HCT116 (cell line): ENCODE results near the gene HECW1. TPM values are rescaled to one million over a fixed set of nuclear protein-coding genes. Genes with fewer than 3 reads are reported as not detected.

Experiments used
- ATAC-seq: fragments of 200-7000 bp; cut with Tn5 transposase; 2 replicates; pipeline ENCODE4 v1.9.1; 2020; ENCODE audit warnings: mild to moderate bottlenecking, moderate library complexity
- BruUV-seq: library from RNA; stranded (reverse); fragments of 400-500 nt; replicated peaks from 2 replicates; lab custom pipeline; 2021; lab: Mats Ljungman, UMichigan
- CTCF ChIA-PET: fragments of 300-600 bp; sonication (Branson Sonifier 250); formaldehyde crosslinking; loops from one replicate; lab custom pipeline; 2021; ENCODE audit warnings: antibody characterized with exemption; lab: Charles Lee
- POLR2A ChIA-PET: fragments of 300-600, 350-600 bp; sonication (Branson Sonifier 250); formaldehyde crosslinking; loops from one replicate; lab custom pipeline; 2021; ENCODE audit warnings: antibody characterized with exemption; lab: Charles Lee
- RAD21 ChIA-PET, 2 experiments: fragments of 300-600 bp; sonication (Branson Sonifier 250); formaldehyde crosslinking; loops; one replicate each; lab custom pipeline; 2023; ENCODE audit warnings: low total read pairs in 2 of 2; ENCODE audit not compliant: uncharacterized antibody in 2 of 2, unreplicated experiment in 2 of 2, low non-redundant PET in 1 of 2; lab: Charles Lee
- DNase-seq: peaks from one replicate; pipeline ENCODE4 v3.0.0-alpha.2; 2010; ENCODE audit warnings: low read depth, low spot score
- H2AFZ ChIP-seq: fragments of 200-600 bp; shearing (Covaris generic), sonication (generic); 2 replicates; pipeline ENCODE4 v1.6.1; 2017; ENCODE audit warnings: low read depth, mixed run types, mixed read lengths, antibody characterized with exemption, low read length; ENCODE audit not compliant: poor library complexity, severe bottlenecking
- H3K27ac ChIP-seq: 2 replicates; pipeline ENCODE4 v1.5.1; 2012; ENCODE audit warnings: low read depth, low read length
- H3K27me3 ChIP-seq: fragments of 200-600 bp; sonication (generic); 2 replicates; pipeline ENCODE4 v1.6.1; 2016; ENCODE audit warnings: mixed run types, low read length, mixed read lengths; ENCODE audit not compliant: insufficient read depth
- H3K36me3 ChIP-seq, 2 experiments: fragments of 200-500 bp in 1 of 2; fragments of 200-600 bp in 1 of 2; sonication (Bioruptor generic) in 1 of 2; sonication (generic) in 1 of 2; 2 replicates each; pipeline versions ENCODE4 v1.5.1 to v1.6.1; 2014 to 2016; ENCODE audit warnings: low read length in 2 of 2, inconsistent platforms in 1 of 2, mixed read lengths in 1 of 2, mixed run types in 1 of 2; ENCODE audit not compliant: insufficient read depth in 2 of 2, control insufficient read depth in 1 of 2
- H3K4me1 ChIP-seq, 2 experiments: fragments of 200-600 bp in 1 of 2; sonication (generic) in 1 of 2; 2 replicates each; pipeline versions ENCODE4 v1.5.1 to v1.6.1; 2012 to 2017; ENCODE audit warnings: low read length in 2 of 2, inconsistent platforms in 1 of 2, mild to moderate bottlenecking in 1 of 2, mixed read lengths in 1 of 2, mixed run types in 1 of 2, moderate library complexity in 1 of 2; ENCODE audit not compliant: insufficient read depth in 2 of 2, control insufficient read depth in 1 of 2
- H3K4me2 ChIP-seq: fragments of 200-600 bp; sonication (generic); 2 replicates; pipeline ENCODE4 v1.6.1; 2017; ENCODE audit warnings: mixed run types, low read length, mixed read lengths
- H3K4me3 ChIP-seq, 2 experiments: fragments of 200-600 bp in 1 of 2; sonication (generic) in 1 of 2; replicated peaks in 1 of 2; 2 replicates each; pipeline ENCODE4 v1.5.1; 2011 to 2016; ENCODE audit warnings: low read length in 2 of 2, control low read depth in 1 of 2, low read depth in 1 of 2, mild to moderate bottlenecking in 1 of 2, mixed read lengths in 1 of 2, mixed run types in 1 of 2
- H3K79me2 ChIP-seq: fragments of 200-600 bp; sonication (generic); 2 replicates; pipeline ENCODE4 v1.6.1; 2017; ENCODE audit warnings: mild to moderate bottlenecking, mixed run types, low read length, moderate library complexity, mixed read lengths; ENCODE audit not compliant: insufficient read depth
- H3K9ac ChIP-seq: fragments of 200-600 bp; sonication (generic); 2 replicates; pipeline ENCODE4 v1.6.1; 2016; ENCODE audit warnings: low read length, mixed read lengths
- H3K9me2 ChIP-seq: fragments of 200-600 bp; sonication (generic), shearing (Covaris generic); 2 replicates; pipeline ENCODE4 v1.6.1; 2017; ENCODE audit warnings: mixed run types, mild to moderate bottlenecking, moderate library complexity; ENCODE audit not compliant: insufficient read depth
- H3K9me3 ChIP-seq, 2 experiments: fragments of 200-500 bp in 1 of 2; fragments of 200-600 bp in 1 of 2; sonication (Bioruptor generic) in 1 of 2; sonication (generic) in 1 of 2; 2 replicates each; pipeline ENCODE4 v1.6.1; 2014 to 2017; ENCODE audit warnings: low read length in 2 of 2, mixed read lengths in 2 of 2, inconsistent platforms in 1 of 2, low read depth in 1 of 2, mild to moderate bottlenecking in 1 of 2, mixed run types in 1 of 2, moderate library complexity in 1 of 2; ENCODE audit not compliant: control insufficient read depth in 1 of 2, insufficient read depth in 1 of 2
- H4K20me1 ChIP-seq: fragments of 200-600 bp; sonication (generic), shearing (Covaris generic); 2 replicates; pipeline ENCODE4 v1.6.1; 2017; ENCODE audit warnings: mixed run types, mild to moderate bottlenecking, moderate library complexity; ENCODE audit not compliant: insufficient read depth
- ATF3 ChIP-seq: IDR thresholded peaks from 2 replicates; pipeline ENCODE4 v1.6.1; 2012
- CEBPB ChIP-seq: IDR thresholded peaks from 2 replicates; pipeline ENCODE4 v1.6.1; 2012; ENCODE audit warnings: low read depth
- CTCF ChIP-seq, 3 experiments: fragments of 200-600 bp in 1 of 3; sonication (generic) in 1 of 3; IDR thresholded peaks in 2 of 3; conservative IDR thresholded peaks in 1 of 3; 2 replicates each; pipeline ENCODE4 v1.5.1; 2012 to 2017; ENCODE audit warnings: low read depth in 2 of 3, low read length in 2 of 3, antibody characterized with exemption in 1 of 3, borderline replicate concordance in 1 of 3, control low read depth in 1 of 3, mild to moderate bottlenecking in 1 of 3, mixed read lengths in 1 of 3, mixed run types in 1 of 3, moderate library complexity in 1 of 3; ENCODE audit not compliant: insufficient read depth in 1 of 3
- ELF1 ChIP-seq: IDR thresholded peaks from 2 replicates; pipeline ENCODE4 v1.6.1; 2012; ENCODE audit warnings: low read depth, borderline replicate concordance
- EZH2 ChIP-seq: fragments of 200-600 bp; sonication (generic); IDR thresholded peaks from 2 replicates; pipeline ENCODE4 v1.6.1; 2017; ENCODE audit warnings: antibody characterized with exemption, mixed run types
- FOSL1 ChIP-seq: IDR thresholded peaks from 2 replicates; pipeline ENCODE4 v1.6.1; 2012; ENCODE audit warnings: low read depth
- MAX ChIP-seq: IDR thresholded peaks from 2 replicates; pipeline ENCODE4 v1.6.1; 2012
- POLR2AphosphoS5 ChIP-seq: IDR thresholded peaks from 2 replicates; pipeline ENCODE4 v1.6.1; 2011; ENCODE audit warnings: mild to moderate bottlenecking, low read depth, low read length, moderate library complexity
- RAD21 ChIP-seq: IDR thresholded peaks from 2 replicates; pipeline ENCODE4 v1.6.1; 2012; ENCODE audit warnings: low read depth, mild to moderate bottlenecking
- SIN3A ChIP-seq: IDR thresholded peaks from 2 replicates; pipeline ENCODE4 v1.6.1; 2012; ENCODE audit warnings: low read depth
- TCF7L2 ChIP-seq: IDR thresholded peaks from 2 replicates; pipeline ENCODE4 v1.7.0; 2011; ENCODE audit warnings: borderline replicate concordance, inconsistent platforms; ENCODE audit not compliant: insufficient read depth, insufficient read length; ENCODE audit errors: extremely low read depth
- intact Hi-C: fragments of 100-400 bp; cut with micrococcal nuclease; formaldehyde crosslinking; loops from 2 replicates; pipeline ENCODE4 v1.10.0; 2022
- total RNA-seq: library from RNA; stranded (reverse); gene quantifications from one replicate; pipeline ENCODE4 v1.2.1, GENCODE V29; 2021; ENCODE audit not compliant: unreplicated experiment
- TF ChIP-seq, protein P1 (sequence below): IDR thresholded peaks from 2 replicates; pipeline ENCODE4 v1.6.1; 2012; ENCODE audit warnings: low read depth
- TF ChIP-seq, protein P2 (sequence below): IDR thresholded peaks from 2 replicates; pipeline ENCODE4 v1.6.1; 2011; ENCODE audit warnings: mild to moderate bottlenecking, low read length, moderate library complexity; ENCODE audit not compliant: insufficient replicate concordance; ENCODE audit errors: extremely low read depth

The HECW1 gene
- total RNA-seq, 1 experiment from 2014 or later: 5.6 TPM

DNA sequence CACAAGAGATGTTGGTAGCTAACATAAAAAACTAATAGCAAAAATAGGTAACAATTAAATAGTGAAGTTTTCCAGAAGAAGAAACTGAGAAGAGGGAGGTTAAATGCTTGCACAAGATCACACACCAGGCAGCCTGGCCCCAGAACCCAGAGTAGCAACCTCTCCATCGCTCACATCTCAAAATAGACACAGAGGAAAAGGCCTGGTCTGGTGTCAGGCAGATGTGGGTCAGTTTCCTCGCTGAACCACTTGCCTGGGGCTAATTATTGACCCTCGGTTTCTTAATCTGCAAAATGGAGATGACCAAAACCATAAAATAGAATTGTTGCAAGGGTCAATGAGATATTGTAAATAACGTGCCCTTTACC, 425.9 kb downstream of the HECW1 start:
- no peak for DNase-seq
- no peak overlapping the region for H3K27ac ChIP-seq
- ChIA-PET CTCF (no interaction called here), POLR2A (no interaction called here), RAD21 (no interaction called here)
- H2AFZ ChIP-seq: no peak overlapping the region
- no peak overlapping the region for H3K9ac ChIP-seq
- H3K4me2 ChIP-seq: no peak overlapping the region
- H3K9me3 ChIP-seq: no peaks in the 10 kb centered on the region
- intact Hi-C loops: no loop called here
- H3K27me3 ChIP-seq: no peaks in the 10 kb centered on the region
- TF ChIP-seq SIN3A (no peak), CTCF (IDR thresholded peaks at IDR 0.05 in 2 of 3, conservative IDR thresholded peaks at IDR 0.05 in 1 of 3; ENCODE audit: borderline replicate concordance in 1 of 3, insufficient read depth in 1 of 3, low read depth in 2 of 3, low read length in 2 of 3) (no peak), CEBPB (no peak), TCF7L2 (no peak), FOSL1 (no peak), EZH2 (no peak), ELF1 (no peak), RAD21 (no peak), ATF3 (no peak), POLR2AphosphoS5 (no peak), MAX (no peak)
- TF ChIP-seq, protein P1, sequence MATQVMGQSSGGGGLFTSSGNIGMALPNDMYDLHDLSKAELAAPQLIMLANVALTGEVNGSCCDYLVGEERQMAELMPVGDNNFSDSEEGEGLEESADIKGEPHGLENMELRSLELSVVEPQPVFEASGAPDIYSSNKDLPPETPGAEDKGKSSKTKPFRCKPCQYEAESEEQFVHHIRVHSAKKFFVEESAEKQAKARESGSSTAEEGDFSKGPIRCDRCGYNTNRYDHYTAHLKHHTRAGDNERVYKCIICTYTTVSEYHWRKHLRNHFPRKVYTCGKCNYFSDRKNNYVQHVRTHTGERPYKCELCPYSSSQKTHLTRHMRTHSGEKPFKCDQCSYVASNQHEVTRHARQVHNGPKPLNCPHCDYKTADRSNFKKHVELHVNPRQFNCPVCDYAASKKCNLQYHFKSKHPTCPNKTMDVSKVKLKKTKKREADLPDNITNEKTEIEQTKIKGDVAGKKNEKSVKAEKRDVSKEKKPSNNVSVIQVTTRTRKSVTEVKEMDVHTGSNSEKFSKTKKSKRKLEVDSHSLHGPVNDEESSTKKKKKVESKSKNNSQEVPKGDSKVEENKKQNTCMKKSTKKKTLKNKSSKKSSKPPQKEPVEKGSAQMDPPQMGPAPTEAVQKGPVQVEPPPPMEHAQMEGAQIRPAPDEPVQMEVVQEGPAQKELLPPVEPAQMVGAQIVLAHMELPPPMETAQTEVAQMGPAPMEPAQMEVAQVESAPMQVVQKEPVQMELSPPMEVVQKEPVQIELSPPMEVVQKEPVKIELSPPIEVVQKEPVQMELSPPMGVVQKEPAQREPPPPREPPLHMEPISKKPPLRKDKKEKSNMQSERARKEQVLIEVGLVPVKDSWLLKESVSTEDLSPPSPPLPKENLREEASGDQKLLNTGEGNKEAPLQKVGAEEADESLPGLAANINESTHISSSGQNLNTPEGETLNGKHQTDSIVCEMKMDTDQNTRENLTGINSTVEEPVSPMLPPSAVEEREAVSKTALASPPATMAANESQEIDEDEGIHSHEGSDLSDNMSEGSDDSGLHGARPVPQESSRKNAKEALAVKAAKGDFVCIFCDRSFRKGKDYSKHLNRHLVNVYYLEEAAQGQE: no peak
- TF ChIP-seq, protein P2, sequence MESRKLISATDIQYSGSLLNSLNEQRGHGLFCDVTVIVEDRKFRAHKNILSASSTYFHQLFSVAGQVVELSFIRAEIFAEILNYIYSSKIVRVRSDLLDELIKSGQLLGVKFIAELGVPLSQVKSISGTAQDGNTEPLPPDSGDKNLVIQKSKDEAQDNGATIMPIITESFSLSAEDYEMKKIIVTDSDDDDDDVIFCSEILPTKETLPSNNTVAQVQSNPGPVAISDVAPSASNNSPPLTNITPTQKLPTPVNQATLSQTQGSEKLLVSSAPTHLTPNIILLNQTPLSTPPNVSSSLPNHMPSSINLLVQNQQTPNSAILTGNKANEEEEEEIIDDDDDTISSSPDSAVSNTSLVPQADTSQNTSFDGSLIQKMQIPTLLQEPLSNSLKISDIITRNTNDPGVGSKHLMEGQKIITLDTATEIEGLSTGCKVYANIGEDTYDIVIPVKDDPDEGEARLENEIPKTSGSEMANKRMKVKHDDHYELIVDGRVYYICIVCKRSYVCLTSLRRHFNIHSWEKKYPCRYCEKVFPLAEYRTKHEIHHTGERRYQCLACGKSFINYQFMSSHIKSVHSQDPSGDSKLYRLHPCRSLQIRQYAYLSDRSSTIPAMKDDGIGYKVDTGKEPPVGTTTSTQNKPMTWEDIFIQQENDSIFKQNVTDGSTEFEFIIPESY: no peak
- H3K4me3 ChIP-seq: no peak overlapping the region
- H3K79me2 ChIP-seq: no peaks in the 10 kb centered on the region
- BruUV-seq: no TSS peak
- H3K9me2 ChIP-seq: no peaks in the 10 kb centered on the region
- no peaks in the 10 kb centered on the region for H3K36me3 ChIP-seq
- no peaks in the 10 kb centered on the region for H4K20me1 ChIP-seq
- ATAC-seq: no peak
- H3K4me1 ChIP-seq: no peaks in the 10 kb centered on the region
